NCI-H526 (cell line): ENCODE results near the gene BTN3A1.
"Not testable (repeated sequence)": the region's sequence is repeated elsewhere in the genome, so short reads cannot be mapped to it uniquely, and the experiment has no call there.

Source experiments
- DNase-seq, 2 experiments: peaks; one replicate each; lab custom pipeline; 2025; lab: John Stamatoyannopoulos, UW

BTN3A1 gene

DNA sequence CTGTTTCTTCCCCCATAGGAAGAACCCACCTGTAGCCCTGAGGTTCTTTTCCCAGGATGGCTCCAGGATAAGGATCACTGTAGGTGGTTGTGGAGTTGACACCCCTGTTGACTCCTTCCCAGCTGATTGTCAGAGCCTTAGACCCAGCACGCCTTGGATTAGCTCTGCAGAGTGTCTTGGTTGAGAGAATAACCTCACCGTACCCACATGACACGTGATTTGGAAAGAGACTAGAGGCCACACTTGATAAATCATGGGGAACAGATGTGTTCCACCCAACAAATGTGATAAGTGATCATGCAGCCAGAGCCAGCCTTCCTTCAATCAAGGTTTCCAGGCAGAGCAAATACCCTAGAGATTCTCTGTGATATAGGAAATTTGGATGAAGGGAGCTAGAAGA is 12.2 kb downstream of the BTN3A1 start:
- no peak for DNase-seq

DNA sequence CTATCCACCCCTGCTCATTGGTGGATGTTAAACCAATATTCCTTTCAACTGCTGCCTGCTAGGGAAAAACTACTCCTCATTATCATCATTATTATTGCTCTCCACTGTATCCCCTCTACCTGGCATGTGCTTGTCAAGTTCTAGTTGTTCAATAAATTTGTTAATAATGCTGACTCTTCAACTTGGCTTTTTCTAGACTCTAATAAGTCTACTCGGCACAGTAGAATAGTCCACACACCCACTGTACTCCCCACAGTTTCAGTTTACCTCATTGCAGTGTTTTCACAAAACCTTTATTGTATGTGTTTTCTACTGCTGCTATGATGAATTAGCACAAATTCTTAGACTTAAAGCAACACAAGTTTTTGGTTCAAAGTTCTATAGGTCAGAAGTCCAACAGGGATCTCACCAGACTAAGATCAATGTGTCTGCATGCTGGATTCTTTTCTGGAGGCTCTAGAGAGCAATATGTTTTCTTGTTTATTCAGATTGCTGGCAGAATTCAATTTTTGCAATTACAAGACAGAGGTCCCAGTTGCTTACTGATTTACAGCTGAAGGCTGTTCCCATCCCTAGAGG is 13.1 kb downstream of the BTN3A1 start:
- no peak for DNase-seq

DNA sequence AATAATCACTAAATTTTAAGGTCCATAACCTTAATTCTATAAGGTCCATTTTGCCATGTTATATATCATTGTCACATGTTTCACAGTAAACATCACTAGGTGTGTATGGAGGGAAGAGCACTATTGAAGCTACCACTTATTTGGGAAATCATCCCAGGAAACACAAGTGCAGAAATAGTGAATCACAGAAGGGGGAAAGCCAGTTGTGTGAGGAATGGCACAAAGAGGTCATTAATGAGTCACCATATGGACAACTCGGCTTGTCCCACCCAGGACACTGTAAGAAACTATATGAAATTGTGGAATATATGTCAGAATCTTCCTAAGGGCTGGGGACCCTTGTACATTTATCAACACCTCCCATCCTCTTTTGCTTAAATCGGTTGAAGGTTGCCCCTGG is 13.7 kb downstream of the BTN3A1 start:
- DNase-seq, result no peak

DNA sequence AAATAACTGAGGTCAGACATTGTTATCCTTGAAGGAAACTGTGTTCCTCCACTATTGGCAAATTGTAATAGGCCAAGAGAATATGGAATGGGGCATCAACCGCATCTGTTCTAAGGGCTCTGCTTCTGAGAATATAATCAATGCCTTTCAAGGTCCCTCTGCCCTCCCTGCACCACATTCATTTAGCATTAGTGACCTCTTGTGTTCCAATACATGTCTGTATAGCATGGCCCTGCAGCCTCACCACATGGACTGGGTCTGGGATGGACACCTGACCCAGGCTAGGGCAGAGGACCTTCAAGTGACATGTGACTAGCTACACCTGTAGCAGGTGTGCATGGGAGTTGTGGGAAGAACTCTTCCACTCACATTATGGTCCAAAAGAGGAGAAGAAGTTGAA is 14.2 kb downstream of the BTN3A1 start:
- no peak for DNase-seq

DNA sequence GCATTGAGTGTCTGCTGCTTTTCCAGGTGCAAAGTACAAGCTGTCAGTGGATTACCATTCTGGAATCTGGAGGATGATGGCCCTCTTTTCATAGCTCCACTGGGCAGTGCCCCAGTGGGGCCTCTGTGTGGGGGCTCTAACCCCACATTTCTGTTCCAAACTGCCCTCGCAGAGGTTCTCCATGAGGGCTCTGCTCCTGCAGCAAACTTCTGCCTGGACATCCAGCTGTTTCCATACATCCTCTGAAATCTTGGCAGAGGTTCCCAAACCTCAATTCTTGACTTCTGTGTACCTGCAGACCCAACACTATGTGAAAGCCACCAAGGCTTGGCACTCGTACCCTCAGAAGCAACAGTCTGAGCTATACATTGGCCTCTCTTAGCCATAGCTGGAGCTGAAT is 16.0 kb downstream of the BTN3A1 start:
- not testable (repeated sequence) for DNase-seq

DNA sequence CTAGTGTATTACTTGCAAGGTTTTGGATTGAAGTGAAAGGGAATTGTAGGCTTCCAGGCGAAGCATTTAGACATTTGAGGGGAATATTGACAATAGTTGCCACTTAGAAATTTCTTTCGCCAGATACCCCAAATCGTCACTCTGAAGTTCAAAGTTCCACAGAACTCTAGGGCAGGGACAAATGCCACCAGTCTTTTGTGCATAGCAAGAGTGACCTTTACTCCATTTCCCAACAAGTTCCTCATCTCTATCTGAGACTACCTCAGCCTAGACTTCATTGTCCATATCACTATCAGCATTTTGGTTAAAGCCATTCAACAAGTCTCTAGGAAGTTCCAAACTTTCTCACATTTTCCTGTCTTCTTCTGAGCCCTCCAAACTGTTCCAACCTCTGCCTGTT is 16.7 kb downstream of the BTN3A1 start:
- DNase-seq, result not testable (repeated sequence)

DNA sequence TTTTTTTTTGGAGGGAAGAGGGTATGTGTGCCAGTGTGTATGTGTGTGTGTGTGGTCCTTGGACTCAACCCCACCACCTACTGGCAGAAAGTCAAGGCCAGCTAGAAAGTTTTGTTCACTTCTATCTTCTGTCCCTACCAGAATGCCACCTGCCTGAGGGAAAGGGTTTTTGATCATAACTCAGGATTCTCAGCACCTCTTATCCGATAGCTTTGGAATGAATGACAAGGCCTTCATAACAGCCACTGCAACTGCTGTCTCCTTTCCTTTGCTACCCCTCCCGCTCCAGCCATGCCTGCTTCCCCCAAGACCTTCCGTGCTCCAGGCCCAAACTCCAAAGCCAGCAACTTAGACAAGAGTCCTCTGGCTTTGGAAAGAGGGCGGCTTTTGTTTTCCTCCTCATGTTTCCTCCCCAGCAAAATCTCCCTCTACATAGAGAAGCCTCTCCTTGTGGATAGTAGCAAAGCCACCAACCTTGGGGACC is 18.7 kb downstream of the BTN3A1 start:
- peak in 1 of 2 experiments; percentile 30 for DNase-seq

DNA sequence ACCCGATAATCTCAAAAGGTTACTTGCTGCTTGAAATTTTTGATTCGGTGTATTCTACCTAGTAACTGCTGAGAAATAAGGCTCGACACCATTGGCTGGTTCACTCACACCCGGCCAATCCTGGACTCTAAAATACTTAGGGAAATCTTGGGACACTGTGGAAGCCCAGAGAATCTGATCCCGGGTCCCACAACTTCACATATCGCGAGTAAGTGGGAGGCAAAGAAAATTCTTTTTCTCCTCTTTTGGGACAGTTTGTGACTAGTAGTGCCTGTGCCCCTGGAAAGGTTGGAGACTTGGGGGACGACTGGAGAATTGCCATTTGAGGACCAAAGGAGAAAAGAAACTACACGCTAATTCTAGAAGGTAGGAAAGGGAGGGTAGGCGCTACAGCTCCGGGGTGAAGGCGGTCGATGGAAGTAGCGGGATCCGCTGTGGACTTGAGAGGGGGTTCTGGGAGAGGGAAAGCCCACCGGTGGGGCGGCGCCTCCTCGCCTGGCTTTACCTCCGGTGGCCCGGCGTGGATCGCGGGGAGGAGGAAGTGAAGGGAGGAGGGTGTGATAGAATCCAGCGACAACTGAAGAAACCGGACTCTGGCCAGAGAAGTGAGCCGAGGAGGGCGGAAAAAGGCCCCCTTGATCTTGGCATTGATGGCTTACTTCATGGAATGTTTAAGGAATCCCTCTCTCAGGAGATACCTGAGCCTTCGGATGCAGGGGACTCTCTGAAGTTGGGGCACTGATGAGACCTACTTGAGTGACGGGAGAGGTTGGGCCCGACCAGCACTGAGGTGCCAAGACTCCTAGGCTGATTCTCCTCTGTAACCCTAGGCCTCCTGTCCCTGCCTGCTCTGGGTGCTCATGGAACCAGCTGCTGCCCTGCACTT is 19.4 kb downstream of the BTN3A1 start:
- DNase-seq, result peak; percentile 69 to 82

DNA sequence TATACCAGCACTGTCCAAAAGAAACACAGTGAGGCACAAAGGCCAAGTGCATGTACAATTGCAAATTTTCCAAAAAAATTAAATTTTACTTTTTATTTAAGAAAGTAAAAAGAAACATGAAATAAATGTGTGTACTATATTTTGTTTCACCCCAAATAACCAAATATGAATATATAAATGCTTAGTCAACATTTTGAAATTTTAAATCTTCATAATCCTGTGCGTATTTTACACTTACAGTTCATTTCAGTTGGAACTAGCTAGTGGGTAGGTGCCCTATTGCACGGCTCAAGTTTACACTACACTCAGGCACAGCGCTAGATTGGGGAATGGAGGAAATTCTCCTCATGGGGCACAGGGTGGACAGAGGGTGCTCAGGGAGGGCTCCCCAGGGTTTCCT is 20.3 kb downstream of the BTN3A1 start:
- no peak for DNase-seq

DNA sequence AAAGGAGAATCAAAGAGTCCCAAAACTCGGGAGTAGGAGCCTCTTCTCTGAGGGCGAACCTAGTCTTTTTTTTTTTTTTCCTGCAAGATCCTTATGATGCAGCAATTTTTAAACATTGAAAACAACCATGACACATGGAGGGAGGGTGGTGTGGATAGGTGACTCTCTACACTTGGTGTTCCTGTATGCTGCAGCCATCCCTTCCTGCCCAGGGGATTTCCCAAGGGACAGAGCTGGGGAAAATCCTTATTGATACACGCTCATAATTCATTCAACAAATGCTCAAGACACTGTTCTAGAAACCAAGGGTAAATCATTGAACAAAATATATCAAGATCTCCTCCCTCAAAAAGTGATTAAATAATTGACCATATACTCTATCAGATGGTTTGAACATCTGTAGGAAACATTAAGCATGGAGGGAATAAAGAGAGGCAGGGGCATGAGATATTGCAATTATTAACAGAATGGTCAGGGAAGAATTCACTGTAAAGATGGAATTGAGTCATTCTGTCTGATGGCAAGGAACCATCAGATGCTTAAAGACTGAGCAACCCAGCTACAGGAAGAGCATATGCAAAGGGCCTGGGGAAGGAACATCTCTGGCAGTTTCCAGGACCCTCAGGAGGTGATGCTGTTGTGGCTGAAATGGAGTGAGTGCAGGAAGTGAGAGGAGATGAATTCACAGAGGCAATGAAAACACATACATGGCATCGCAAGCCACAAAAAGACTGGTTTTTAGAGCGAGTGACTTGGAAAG is 24.8 kb downstream of the BTN3A1 start:
- DNase-seq, result no peak

DNA sequence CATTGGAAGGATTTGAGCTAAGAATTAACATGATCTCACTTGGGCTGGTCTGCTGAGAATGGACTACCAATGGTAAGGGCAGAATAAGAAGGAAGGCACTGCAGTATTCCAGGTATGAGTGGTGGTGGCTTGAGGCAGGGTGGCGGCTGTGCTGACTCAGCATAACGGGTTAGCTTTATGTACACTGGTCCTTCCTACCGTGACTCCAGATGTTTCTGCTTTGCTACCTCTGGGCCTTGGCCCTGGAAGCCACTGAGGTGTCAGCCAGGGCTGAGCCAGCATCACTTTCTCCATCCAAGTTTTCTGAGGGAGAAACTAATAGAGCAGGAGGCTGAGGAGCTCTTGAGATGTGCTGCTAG is 25.4 kb downstream of the BTN3A1 start:
- DNase-seq, result no peak

DNA sequence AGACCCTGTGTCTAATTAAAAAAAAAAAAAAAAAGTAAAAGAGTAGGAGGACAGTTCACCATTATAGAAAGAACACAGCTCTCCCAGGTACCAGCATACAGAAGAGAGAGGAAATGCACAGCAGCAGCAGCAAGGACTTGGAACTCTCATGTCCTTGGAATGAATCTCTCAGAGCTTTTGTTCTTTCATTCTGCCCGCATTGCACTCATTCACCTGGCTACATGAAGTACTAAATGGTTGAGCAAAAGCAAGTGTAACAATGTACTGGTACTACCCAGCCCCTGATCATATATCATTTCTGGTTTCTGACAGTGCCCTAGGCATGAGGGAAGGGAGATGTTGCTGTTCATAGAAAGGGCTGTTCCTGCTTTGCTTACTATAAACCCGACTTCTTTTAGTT is 26.1 kb downstream of the BTN3A1 start:
- DNase-seq, result no peak

DNA sequence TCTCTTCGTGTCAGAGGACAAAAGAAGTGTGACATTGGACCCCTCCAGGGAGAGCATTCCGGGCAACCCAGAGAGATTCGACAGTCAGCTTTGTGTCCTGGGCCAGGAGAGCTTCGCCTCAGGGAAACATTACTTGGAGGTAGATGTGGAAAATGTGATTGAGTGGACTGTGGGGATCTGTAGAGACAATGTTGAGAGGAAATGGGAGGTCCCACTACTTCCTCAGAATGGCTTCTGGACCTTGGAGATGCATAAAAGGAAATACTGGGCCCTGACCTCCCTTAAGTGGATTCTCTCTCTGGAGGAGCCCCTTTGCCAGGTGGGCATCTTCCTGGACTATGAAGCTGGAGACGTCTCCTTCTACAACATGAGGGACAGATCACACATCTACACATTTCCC is 28.7 kb downstream of the BTN3A1 start:
- DNase-seq, result no peak

DNA sequence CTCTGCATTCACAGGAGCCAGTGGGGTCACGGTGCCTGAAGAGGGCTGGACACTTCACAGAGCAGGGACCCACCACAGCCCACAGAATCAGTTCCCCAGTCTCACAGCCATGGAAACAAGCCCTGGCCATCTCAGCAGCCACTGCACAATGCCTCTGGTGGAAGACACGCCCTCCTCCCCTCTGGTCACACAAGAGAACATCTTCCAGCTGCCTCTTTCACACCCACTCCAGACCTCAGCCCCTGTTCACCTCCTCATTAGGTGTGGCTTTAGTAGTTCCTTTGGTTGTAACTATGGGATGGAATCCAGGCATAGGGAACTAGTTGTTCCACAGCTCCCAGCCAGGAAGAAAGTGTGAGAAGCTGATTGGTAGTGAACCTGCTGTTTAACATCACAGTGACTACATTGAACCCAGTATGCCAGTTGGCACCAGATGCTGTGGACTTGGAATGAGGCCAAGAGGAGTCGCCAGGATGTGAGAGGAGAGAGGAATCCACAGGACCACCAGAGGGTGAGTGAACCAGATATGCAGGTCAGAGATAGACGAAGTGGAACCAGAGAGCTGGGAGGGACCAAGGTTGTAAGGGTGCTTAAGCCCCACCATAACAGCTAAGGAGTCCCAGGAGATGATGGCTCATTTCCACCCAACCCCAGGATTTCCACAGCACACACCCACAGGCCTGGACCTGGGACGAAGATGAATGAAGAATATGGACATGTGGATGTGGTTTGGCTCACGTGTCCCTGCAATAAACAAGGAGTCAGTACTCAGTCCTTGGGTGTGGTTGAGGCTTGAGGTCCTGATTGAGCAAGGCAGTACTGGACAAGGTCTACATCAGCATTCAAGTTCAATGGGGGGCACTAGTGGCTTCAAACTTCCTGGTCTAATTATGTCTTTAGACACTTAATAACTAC is 29.4 kb downstream of the BTN3A1 start:
- no peak for DNase-seq

DNA sequence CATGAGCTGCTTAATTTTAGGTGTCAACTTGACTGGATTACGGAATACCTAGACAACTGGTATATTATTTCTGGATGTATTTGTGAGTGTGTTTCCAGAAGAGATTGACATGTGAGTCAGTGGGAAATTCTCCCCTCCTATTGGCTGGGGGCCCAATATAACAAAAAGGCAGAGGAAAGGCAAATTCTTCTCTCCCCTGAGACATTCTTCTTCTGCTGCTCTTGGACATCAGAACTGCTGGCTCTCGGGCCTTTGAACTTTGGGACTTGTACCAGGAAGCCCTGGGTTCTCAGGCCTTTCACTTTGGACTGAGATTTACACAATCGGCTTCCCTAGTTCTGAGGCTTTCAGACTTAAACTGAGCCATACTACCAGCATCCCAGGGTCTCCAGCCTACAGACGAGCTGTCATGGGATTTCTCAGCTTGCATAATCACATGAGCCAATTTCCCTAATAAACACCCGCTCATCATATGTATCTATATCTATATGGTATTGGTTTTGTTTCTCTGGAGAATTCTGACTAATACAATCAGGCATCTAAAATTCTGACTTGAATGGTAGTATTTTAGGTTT is 30.6 kb downstream of the BTN3A1 start:
- no peak for DNase-seq

DNA sequence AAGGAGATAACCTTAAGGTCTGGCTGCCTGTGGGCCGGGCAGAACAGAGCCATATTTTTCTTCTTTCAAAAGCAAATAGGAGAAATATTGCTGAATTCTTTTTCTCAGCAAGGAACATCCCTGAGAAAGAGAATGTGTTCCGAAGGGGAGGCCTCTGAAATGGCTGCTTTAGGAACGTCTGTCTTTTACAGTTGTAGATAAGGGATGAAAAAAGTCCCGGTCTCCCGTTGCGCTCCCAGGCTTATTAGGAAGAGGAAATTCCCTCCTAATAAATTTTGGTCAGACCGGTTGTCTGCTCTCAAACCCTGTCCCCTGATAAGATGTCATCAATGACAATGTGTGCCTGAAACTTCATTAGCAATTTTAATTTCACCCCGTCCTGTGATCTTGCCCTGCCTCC is 31.6 kb downstream of the BTN3A1 start:
- DNase-seq, result not testable (repeated sequence)

DNA sequence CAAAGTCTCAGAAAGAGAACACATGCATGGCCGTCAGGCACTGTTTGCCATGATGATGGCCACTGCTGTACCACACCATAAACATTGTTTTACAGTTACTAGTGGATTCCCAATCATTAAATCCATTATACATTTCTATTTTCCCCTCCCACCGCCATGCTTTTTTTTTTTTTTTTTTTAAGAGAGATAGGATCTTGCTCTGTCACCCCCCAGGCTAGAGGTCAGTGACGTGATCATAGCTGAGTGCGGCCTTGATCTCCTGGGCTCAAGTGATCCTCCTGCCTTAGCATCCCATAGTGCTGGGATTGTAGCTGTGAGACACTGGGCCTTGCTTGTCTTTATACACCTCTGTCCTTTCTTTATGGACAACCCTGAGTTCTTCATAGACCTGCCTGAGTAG is 33.9 kb downstream of the BTN3A1 start:
- DNase-seq, result no peak

DNA sequence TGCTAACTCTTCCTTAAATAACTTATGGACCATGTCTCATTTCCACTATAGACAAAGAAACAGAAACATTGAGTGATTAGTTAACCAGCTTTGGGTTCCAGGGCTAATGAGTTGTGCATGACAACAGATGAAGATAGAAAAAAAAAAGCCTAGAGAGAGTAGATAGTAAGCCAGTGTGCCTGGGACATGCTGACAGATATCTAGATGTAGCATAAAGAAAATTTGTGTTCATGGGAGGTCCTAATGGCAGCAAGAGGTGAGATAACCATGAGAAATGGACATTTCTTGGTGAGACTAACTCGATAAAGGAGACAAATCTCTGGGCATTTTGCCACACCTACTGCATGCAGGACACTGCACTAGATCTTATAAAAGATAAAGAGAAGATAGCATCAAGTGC is 35.5 kb downstream of the BTN3A1 start:
- no peak for DNase-seq

DNA sequence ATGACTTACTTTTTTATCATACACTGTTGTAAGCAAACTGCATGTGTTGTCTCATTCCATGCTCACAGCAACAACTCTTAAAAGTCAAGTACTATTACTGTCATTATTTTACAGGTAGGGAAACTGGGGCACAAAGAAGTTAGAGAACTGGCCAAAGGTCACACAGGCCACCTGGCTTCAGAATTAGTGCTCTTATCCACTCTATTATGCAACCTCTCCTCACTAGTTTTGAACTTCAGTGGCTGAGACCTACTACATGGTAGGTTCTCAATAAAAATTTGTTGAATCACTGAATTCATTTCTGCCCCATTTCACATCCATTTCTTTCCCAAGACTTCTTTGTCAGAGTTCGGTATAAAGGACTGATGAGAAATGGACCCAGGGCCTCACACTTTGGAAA is 35.9 kb downstream of the BTN3A1 start:
- DNase-seq, result no peak

DNA sequence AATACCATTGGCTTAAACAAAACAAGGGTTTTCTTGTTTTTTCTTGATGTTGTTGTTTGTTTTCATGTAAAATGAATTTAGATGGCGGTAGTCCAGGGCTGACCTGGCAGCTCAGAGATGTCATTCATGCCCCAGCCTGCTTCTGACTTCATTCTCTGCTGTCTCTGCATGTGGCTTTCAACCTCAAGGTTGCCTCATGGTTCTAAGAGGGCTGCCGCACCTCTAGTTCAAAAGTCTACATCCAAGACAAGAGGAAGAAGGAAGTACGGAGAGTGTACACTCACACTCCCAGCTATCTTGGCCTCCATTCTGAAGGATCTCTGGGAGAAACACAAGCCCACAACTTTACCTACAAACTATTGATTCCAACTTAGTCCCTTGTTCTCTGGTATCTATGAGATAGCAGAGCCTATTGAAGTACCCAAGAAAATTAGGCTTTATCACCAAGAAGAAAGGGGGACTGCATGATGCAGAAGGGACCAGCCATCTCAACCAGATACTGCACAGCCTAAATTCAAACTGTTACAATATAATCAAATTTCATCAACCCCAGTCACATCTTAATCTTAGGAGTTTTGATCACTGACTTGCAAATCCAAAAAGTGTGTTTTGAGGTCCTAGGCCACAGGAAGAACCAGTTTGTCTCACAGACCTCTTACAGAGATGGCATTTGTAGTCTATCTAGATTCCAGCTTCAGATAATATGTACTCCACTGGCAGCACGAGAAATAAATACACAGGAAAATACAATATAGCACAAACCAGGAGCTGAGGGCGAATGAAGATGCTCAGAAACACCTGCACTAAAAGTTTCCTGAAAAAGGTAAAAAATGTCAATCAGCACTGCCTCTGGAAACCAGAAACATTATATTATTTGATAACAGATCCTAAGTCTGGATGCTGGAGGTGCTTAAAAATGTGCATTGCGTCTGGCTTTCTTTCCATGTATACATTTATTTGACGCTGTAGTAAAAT is 37.4 kb downstream of the BTN3A1 start:
- DNase-seq, result no peak
